ENCODE results near the gene MYO5A. TPM values are rescaled to one million over a fixed set of nuclear protein-coding genes. Genes with fewer than 3 reads are reported as not detected.
"Not testable (repeated sequence)": the region's sequence is repeated elsewhere in the genome, so short reads cannot be mapped to it uniquely, and the experiment has no call there.

MYO5A gene
- total RNA-seq, 6 donors from 2014 or later = 24.8 to 76.5 (median 35.5) TPM

DNA sequence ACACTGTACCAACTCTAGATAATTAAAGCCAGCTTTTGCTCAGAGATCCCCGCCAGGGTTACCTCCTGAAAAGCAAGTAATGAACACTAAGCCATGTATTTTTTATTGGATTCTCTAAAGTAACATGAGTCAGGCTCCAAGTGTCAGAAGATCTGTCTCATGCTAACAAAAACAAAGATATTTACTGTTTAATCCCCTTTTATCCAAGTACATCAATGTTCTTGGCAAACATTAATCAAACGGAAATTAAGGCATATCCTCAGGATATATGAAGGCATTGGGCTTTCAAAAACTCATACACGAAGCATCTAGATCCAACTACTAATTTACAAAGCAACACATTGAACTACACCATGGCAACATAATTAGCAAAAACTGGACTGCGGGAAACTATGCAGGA is 37.2 kb downstream of the MYO5A start:
- H3K36me3 ChIP-seq = no peaks in the 10 kb centered on the region
- 85 to 92% methylated on average over 4 of the region's 4 CpGs for WGBS, 2 donors
- no peak for ATAC-seq (ENCODE audit: low FRiP score in 2 of 2)

DNA sequence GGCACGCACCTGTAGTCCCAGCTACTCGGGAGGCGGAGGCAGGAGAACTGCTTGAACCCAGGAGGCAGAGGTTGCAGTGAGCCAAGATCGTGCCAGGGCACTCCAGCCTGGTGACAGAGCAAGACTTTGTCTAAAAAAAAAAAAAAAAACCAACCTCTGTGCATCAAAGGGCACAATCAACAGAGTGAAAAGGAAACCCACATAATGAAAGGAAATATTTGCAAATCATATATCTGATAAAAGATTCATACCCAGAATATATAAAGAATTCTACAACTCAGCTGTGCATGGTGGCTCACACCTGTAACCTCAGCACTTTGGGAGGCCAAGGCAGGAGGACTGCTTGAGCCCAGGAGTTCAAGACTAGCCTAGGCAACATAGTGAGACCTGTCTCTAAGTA is 39.2 kb downstream of the MYO5A start:
- not testable (repeated sequence) for H3K9me3 ChIP-seq; H3K4me1 ChIP-seq; H3K36me3 ChIP-seq; H3K4me3 ChIP-seq; ATAC-seq (ENCODE audit: low FRiP score in 2 of 2); DNase-seq; H3K27me3 ChIP-seq; H3K27ac ChIP-seq
- WGBS, 2 donors = 89 to 94% methylated on average over 4 of the region's 4 CpGs

More for the DNA sequence above, 37.2 kb downstream of the MYO5A start:
- Histone ChIP-seq H3K27me3 (no peaks in the 10 kb centered on the region), H3K9me3 (no peaks in the 10 kb centered on the region), H3K4me1 (no peaks in the 10 kb centered on the region), H3K4me3 (no peak overlapping the region), H3K27ac (no peak overlapping the region)
- TF ChIP-seq POLR2A (IDR thresholded peaks at IDR 0.05) (no peak), POLR2AphosphoS5 (IDR thresholded peaks at IDR 0.05) (no peak), EP300 (IDR thresholded peaks at IDR 0.05) (no peak)
- TF ChIP-seq, protein P1, sequence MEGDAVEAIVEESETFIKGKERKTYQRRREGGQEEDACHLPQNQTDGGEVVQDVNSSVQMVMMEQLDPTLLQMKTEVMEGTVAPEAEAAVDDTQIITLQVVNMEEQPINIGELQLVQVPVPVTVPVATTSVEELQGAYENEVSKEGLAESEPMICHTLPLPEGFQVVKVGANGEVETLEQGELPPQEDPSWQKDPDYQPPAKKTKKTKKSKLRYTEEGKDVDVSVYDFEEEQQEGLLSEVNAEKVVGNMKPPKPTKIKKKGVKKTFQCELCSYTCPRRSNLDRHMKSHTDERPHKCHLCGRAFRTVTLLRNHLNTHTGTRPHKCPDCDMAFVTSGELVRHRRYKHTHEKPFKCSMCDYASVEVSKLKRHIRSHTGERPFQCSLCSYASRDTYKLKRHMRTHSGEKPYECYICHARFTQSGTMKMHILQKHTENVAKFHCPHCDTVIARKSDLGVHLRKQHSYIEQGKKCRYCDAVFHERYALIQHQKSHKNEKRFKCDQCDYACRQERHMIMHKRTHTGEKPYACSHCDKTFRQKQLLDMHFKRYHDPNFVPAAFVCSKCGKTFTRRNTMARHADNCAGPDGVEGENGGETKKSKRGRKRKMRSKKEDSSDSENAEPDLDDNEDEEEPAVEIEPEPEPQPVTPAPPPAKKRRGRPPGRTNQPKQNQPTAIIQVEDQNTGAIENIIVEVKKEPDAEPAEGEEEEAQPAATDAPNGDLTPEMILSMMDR (IDR thresholded peaks at IDR 0.05) = no peak
- DNase-seq = no peak

DNA sequence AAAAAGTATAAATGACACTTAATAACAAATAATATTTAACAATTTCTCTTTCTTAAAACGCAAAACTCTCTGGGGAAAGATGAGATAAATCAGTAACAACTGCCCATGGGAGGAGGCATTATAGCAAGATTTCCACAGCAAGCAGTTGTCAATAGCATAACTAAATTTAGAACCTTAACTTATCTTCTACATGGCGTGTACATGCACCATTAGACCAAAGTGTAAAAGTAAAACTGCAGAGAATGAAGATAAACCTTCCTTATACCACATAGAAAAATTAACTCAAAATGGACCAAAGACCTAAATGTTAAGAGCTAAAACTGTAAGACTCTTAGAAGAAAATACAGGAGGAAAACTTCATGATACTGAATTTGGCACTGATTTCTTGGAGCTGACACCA is 39.9 kb downstream of the MYO5A start:
- H3K27me3 ChIP-seq = no peaks in the 10 kb centered on the region
- 76 to 87% methylated on average over 2 of the region's 2 CpGs for WGBS, 2 donors
- no peaks in the 10 kb centered on the region for H3K36me3 ChIP-seq
- no peak overlapping the region for H3K4me3 ChIP-seq
- DNase-seq (no peak), ATAC-seq (ENCODE audit: low FRiP score in 2 of 2) (no peak)
- no peak overlapping the region for H3K27ac ChIP-seq
- no peaks in the 10 kb centered on the region for H3K9me3 ChIP-seq
- no peaks in the 10 kb centered on the region for H3K4me1 ChIP-seq
- no peak for TF ChIP-seq EP300 (IDR thresholded peaks at IDR 0.05)
- TF ChIP-seq POLR2AphosphoS5 (IDR thresholded peaks at IDR 0.05) = no peak
- TF ChIP-seq POLR2A (IDR thresholded peaks at IDR 0.05) = no peak
- TF ChIP-seq, protein P1 (IDR thresholded peaks at IDR 0.05) = no peak

DNA sequence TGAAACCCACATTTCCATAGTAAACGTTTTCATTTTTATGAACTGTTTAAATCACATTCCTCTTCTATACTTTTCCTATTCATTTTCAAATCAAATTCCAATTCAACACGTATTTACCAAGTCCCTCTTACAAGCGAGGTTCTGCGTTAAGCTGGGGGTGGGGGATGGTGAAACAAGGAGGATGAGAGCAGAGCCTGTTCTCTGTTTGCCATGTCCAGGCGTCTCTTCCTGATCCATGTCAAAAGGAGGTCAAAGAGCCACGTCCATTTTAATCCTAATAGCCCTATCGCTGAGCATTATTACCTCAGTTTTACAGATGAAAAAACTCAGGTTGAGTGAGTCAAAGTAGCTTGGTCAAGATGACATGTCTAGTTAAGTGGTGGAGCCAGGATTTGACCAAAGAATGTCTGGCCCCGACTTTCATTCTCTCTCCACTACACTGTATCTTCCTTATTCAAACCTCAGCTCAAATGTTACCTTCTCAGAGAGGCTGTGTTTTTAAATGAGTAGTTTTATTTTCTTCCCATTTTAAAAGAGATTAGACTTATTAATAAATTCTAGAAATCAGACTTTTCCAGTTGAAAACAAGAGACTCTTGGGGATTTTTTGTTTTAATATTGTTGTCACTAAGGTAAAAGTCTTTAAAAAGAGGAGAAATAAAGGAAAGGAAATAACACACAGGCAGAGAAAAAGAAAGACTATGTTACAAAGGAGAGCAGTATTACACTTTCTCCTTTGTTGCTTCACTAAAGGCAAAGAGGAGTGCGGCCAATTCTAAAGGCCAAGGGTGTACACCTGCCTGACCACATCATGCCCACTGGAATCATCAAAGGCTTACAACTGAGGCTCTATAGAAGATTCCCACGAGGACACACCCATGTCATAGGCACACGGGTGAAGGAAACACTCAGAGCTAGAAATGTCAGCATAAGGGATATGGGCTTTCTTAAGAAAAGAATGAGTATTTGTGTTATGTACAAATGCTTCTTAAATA is 42.4 kb downstream of the MYO5A start:
- DNase-seq (no peak), ATAC-seq (ENCODE audit: low FRiP score in 2 of 2) (no peak)
- no peaks in the 10 kb centered on the region for H3K36me3 ChIP-seq
- H3K9me3 ChIP-seq = no peaks in the 10 kb centered on the region
- no peak for TF ChIP-seq EP300 (IDR thresholded peaks at IDR 0.05)
- H3K27me3 ChIP-seq = no peaks in the 10 kb centered on the region
- H3K4me3 ChIP-seq = no peak overlapping the region
- WGBS, 2 donors = 60 to 61% methylated on average over 11 of the region's 11 CpGs
- no peak overlapping the region for H3K27ac ChIP-seq
- H3K4me1 ChIP-seq = peaks cover 0 to 9% (median 4%) of the 10 kb centered on the region in 4 donors

DNA sequence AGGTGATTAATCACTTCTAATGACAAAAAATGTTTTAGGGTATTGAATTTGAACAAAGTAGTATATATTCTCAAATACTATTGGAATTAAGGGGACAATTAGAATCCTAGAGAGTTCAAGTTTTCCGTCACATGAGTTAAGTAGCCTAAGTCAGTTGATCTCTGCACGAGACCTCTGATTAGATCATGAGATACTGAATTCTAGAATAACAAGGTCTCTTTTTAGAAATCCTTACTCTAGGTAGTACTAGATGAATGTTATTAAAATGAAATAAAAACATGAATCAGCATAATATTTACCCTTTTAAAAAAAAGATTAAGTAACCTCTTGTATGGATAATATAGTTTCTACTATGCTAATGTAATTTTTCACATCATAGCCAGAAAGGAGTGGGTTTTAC is 43.4 kb downstream of the MYO5A start:
- DNase-seq = no peak
- Histone ChIP-seq H3K27ac (no peak overlapping the region), H3K9me3 (no peaks in the 10 kb centered on the region), H3K4me1 (peaks cover 0 to 10% (median 4%) of the 10 kb centered on the region in 4 donors), H3K27me3 (no peaks in the 10 kb centered on the region), H3K36me3 (no peaks in the 10 kb centered on the region), H3K4me3 (no peak overlapping the region)
- ATAC-seq (ENCODE audit: low FRiP score in 2 of 2) = no peak
- 85 to 88% methylated on average over 2 of the region's 2 CpGs for WGBS, 2 donors
- no peak for TF ChIP-seq POLR2AphosphoS5 (IDR thresholded peaks at IDR 0.05)
- no peak for TF ChIP-seq POLR2A (IDR thresholded peaks at IDR 0.05)
- no peak for TF ChIP-seq EP300 (IDR thresholded peaks at IDR 0.05)
- TF ChIP-seq, protein P1 (IDR thresholded peaks at IDR 0.05) = no peak
